ENCODE results near the gene RNF144A.

DNA sequence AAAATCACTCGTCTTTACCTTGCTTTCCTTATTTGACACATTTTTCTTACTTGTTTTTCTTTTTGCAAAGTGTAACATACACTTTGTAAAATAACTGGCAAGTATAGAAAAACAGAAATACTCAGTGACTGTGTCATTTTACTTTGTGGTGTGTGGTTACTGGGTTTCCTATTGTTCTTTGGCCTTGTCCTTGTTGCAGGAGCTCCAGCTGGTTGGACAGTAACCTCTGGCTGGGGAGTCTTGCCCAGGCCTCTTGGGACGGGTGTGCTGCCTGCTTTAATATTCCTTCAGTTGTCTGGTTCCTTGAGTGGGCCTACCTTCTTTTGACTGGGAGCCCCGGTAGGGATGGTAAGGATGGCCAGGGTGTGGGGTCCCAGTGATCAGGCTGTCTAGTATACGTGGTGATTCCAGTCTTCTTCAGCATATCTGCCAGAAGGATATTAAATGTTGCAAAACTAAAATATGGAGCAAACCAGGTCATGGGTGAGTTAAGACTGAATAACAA is 53.8 kb downstream of the RNF144A start:
- TF ChIP-seq NR1H2 (CRISPR knock-in tag; IDR thresholded peaks at IDR 0.05) (no peak), NFYB (CRISPR knock-in tag; conservative IDR thresholded peaks at IDR 0.05; ENCODE audit: low read depth) (no peak), JUN (CRISPR knock-in tag; IDR thresholded peaks at IDR 0.05) (no peak), ESRRA (CRISPR knock-in tag; IDR thresholded peaks at IDR 0.05; ENCODE audit: borderline replicate concordance) (no peak)
- TF ChIP-seq, protein P1, sequence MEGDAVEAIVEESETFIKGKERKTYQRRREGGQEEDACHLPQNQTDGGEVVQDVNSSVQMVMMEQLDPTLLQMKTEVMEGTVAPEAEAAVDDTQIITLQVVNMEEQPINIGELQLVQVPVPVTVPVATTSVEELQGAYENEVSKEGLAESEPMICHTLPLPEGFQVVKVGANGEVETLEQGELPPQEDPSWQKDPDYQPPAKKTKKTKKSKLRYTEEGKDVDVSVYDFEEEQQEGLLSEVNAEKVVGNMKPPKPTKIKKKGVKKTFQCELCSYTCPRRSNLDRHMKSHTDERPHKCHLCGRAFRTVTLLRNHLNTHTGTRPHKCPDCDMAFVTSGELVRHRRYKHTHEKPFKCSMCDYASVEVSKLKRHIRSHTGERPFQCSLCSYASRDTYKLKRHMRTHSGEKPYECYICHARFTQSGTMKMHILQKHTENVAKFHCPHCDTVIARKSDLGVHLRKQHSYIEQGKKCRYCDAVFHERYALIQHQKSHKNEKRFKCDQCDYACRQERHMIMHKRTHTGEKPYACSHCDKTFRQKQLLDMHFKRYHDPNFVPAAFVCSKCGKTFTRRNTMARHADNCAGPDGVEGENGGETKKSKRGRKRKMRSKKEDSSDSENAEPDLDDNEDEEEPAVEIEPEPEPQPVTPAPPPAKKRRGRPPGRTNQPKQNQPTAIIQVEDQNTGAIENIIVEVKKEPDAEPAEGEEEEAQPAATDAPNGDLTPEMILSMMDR (IDR thresholded peaks at IDR 0.05), result no peak
- TF ChIP-seq, protein P2, sequence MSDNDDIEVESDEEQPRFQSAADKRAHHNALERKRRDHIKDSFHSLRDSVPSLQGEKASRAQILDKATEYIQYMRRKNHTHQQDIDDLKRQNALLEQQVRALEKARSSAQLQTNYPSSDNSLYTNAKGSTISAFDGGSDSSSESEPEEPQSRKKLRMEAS (CRISPR knock-in tag; IDR thresholded peaks at IDR 0.05), result no peak
